ENCODE results near the gene MDFIC.

The MDFIC gene

GRCh38 chr7:114957444-114957843, 35.5 kb downstream of the MDFIC start:
- no peak for DNase-seq (ENCODE audit: low read depth)
- no peak for TF ChIP-seq CTCF (conservative IDR thresholded peaks at IDR 0.05; ENCODE audit: low read depth, low read length)
- H3K4me3 ChIP-seq (ENCODE audit: low read depth, low read length), result no peak overlapping the region

DNA sequence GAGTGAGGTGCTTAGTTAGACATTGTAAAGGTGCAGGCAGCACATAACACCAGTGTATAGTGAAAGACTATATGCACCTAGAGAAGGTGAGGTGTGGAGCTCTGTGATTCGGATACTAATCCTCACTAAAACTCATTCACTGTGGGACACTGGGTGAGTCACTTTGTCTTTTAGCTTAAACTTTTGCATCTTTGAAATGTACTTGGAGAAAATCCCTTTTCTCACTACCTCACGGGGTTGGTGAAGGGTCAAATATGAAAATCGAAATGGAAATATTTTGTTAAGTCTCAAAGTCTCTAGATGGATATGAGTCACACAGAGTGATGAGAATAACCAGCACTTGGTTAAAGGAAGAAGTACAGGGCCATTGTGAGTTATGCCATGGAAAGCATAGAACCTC, 38.0 kb downstream of the MDFIC start:
- no peak overlapping the region for H3K4me3 ChIP-seq (ENCODE audit: low read depth, low read length)
- peak; percentile 79 for DNase-seq (ENCODE audit: low read depth)
- TF ChIP-seq CTCF (conservative IDR thresholded peaks at IDR 0.05; ENCODE audit: low read depth, low read length), result no peak

DNA sequence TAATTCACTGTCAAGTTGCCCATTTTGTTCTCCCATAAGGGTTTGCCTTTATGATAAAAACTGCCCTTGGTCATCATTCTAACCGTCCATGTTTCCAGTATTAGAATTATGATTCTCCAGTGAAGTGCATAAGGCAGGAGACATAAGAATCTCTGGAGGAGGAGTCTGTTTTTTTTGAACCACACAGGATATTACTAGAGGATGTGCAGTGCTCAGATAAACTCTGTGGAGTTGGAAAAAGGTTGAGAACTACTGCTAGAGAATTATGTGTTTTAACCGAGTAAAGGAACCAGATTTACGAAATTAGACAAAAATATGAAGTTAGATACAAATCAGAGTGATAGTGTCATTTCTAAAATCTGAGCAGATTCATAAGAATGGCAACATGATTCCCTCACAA, 40.5 kb downstream of the MDFIC start:
- no peak for TF ChIP-seq CTCF (conservative IDR thresholded peaks at IDR 0.05; ENCODE audit: low read depth, low read length)
- no peak overlapping the region for H3K4me3 ChIP-seq (ENCODE audit: low read depth, low read length)
- DNase-seq (ENCODE audit: low read depth), result no peak

GRCh38 chr7:114966156-114966555, 44.3 kb downstream of the MDFIC start:
- no peak for TF ChIP-seq CTCF (conservative IDR thresholded peaks at IDR 0.05; ENCODE audit: low read depth, low read length)
- no peak for DNase-seq (ENCODE audit: low read depth)
- H3K4me3 ChIP-seq (ENCODE audit: low read depth, low read length), result no peak overlapping the region

- DNase-seq (ENCODE audit: low read depth), result no peak
- H3K4me3 ChIP-seq (ENCODE audit: low read depth, low read length), result no peak overlapping the region
- no peak for TF ChIP-seq CTCF (conservative IDR thresholded peaks at IDR 0.05; ENCODE audit: low read depth, low read length)
Observed at GRCh38 chr7:114969096-114969495, 47.2 kb downstream of the MDFIC start.

DNA sequence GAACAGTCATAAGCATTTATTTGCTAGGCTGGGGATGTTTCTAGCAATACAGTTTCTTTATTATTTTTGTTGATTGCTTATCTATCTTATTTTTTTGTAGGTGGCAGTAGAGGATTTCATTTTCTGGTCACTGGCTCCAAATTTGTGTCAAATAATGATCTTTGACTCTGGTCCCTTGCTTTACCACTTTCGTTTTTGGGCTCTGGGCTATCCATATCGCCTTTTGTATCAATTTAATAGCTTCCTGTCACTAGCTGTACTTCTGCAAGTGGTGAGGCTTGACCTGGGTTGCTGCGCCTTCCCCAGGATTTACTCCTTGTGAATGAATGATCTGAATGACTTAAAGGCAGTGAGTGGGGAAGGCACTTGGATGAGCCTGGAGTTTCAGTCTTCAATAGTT, 48.4 kb downstream of the MDFIC start:
- DNase-seq (ENCODE audit: low read depth), result no peak
- H3K4me3 ChIP-seq (ENCODE audit: low read depth, low read length), result no peak overlapping the region
- TF ChIP-seq CTCF (conservative IDR thresholded peaks at IDR 0.05; ENCODE audit: low read depth, low read length), result no peak

DNA sequence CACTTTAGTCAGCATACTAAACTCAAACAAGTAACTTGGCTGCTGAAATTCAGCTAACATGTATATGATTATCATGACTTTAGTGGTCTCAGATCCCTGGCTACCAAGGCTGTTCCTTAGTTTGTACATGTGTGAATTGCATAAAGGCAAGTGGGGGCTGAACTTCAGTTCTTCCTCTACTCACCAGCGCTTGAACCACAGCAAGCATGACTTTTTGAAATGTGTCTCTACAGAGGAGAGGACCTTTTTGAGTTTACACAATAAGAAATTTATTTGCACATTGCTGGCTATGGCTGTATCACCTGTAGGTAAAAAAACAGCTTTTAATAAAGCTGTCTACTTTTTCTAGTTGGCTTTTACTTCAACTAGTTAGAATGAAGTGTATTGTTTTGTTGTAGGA, 48.8 kb downstream of the MDFIC start:
- no peak for DNase-seq (ENCODE audit: low read depth)
- TF ChIP-seq CTCF (conservative IDR thresholded peaks at IDR 0.05; ENCODE audit: low read depth, low read length), result no peak
- H3K4me3 ChIP-seq (ENCODE audit: low read depth, low read length), result no peak overlapping the region
